NCI-H2196 (cell line): ENCODE data around the gene TBC1D32.

Experiments used
- DNase-seq: peaks from one replicate; lab custom pipeline; 2025; ENCODE audit not compliant: unreplicated experiment; lab: John Stamatoyannopoulos, UW

TBC1D32 gene

GRCh38 chr6:121032268-121033006 is 301.8 kb downstream of the TBC1D32 start:
- DNase-seq = no peak
